Activated CD4-positive, alpha-beta T cell treated with anti-CD3 and anti-CD28 coated beads, Interleukin-2, Interleukin-6, amounts not matched to agents 100 ng/mL and 50 ng/mL, durations not matched to agents 16 hours and 8 hours (primary cell): Measurements from ENCODE around the gene TBC1D2B.
"Not testable (repeated sequence)": the region's sequence is repeated elsewhere in the genome, so short reads cannot be mapped to it uniquely, and the experiment has no call there.

Experiments
- DNase-seq: peaks from one replicate; pipeline ENCODE4 v3.0.0-alpha.2; 2020

TBC1D2B gene

GRCh38 chr15:77971875-77972274, 105.6 kb downstream of the TBC1D2B start:
- not testable (repeated sequence) for DNase-seq

GRCh38 chr15:77970813-77971360, 106.6 kb downstream of the TBC1D2B start:
- DNase-seq, result not testable (repeated sequence)

DNA sequence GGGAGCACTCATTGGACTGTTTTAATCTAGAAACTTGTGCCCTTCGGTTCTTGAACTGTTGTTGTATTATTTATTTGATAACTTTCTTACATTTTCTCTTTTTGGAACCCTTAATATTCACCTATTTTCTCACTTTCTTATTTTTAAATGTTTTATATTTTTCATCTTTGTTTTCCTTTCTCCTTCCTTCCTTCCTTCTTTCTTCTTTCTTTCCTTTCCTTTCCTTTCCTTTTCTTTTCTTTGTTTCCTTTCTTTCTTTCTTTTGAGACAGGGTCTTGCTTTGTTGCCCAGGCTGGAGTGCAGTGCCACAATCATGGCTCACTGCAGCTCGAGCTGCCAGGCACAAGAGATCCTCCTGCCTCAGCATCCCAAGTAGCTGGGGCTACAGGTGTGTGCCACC, 108.5 kb downstream of the TBC1D2B start:
- no peak for DNase-seq

DNA sequence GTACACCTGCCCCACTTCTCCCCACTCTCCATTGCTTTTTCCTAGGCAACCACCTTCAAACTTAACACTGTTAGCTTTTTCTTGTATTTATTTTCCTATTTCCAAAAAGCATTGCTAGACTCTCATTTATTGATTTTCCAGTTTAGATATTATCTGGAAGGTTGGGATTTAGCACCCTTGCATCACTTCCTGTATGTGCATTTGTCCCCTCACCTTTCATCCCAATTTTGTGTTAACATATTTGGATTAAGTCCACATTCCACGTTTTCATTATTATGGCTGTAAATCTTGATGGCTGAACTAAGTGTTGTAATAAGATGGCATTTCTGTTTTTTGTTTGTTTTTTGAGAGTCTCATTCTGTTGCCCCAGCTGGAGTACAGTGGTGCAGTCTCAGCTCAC, 109.7 kb downstream of the TBC1D2B start:
- no peak for DNase-seq

- DNase-seq, result not testable (repeated sequence)
Measured at GRCh38 chr15:77967235-77967615, 110.3 kb downstream of the TBC1D2B start.

DNA sequence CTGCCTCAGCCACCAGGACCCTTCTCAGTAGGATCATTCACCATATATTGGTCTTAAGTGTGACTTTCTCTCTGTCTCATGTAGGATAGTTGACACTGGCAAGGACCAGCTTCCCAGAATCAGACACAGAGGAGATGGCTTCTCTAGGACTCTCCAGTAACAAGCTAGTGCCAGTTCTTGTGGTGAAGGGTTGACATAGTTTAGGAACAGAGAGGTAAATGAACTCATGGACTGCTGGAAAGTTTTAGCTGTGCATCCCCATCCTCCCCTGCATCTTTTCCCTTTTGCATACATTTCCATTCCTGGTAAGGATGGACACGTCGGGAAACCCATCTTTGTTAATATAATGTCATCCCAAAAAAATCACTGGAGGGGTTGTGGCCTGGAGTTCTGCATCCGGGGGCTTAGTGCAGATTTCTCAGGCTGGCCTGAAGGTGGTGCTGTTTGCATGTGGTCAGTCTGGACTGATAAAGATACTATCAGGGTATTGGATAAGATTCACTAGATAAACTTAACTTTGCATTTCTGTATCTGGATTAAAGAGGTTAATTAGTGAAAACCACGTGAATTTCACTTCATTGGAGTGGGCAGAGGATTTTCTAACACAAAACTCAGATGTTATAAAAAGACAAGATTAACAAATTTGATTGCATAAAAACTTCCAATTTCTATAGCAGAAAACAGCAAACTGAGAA, 110.8 kb downstream of the TBC1D2B start:
- DNase-seq, result peak; percentile 65

- no peak for DNase-seq
Measured at GRCh38 chr15:77964193-77964592, 113.3 kb downstream of the TBC1D2B start.

DNA sequence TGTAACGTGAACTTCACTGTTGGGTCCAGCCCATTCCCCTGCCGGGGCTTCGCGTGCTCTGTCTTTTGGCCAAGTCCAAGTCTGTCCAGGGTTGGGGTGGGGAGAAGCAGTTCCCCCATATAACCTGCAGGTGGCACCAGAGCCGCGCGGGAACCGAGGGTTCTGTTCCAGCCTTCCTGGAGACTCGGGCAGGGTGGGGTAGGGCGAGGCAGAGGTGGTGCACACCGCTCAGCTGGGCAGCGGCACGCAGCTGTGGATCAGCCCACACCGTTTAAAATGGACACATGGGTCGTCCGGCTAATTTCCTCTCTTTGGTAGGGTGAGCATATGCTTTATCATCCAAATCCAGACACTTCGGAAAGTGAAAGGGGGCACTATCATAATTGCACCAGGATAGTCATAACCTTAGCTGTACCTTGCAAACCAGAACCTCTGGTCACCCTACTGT, 118.1 kb downstream of the TBC1D2B start:
- DNase-seq, result peak; percentile 85

GRCh38 chr15:77958716-77959431, 118.6 kb downstream of the TBC1D2B start:
- not testable (repeated sequence) for DNase-seq

GRCh38 chr15:77958021-77958420, 119.5 kb downstream of the TBC1D2B start:
- DNase-seq, result not testable (repeated sequence)

DNA sequence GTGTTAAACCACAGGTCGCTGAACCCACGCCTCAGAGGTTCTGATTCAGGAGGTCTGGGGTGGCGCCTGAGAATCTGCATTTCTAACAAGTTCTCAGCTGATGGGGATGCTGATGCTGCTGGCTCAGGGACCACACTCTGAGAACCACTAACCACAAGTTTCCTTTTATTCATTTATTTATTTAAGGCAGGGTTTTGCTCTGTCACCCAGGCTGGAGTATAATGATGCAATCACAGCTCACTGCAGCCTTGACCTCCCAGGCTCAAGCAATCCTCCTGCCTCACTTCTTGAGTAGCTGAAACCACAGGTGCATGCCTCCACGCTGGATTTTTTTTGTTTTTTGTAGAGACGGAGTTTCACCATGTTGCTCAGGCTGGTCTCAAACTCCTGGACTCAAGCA, 123.6 kb downstream of the TBC1D2B start:
- peak; percentile 83 for DNase-seq

DNA sequence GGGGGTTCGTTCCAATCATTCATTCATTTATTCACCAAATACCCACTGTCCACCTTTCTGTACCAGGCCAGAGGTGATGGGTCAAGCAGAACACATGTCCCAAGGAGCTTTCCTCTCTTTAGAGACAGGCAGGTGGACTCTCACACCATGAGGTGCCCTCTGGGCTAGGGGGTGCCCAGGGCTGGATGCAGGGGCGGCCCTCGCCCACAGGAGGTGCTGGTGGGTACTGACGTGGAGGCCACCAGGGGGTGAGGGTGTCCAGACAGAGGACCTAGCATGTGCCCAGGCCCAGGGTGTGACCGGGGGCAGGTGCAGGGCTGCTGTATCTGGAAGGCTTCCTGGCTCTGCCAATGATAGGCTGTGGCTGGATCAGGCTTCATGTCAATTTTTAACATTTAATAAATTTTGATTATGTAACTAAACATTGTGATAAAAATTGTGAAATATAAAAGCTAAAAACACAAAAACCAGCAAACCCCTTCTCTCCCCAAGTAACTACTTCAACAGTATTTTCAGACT, 124.5 kb downstream of the TBC1D2B start:
- peak; percentile 20 for DNase-seq

DNA sequence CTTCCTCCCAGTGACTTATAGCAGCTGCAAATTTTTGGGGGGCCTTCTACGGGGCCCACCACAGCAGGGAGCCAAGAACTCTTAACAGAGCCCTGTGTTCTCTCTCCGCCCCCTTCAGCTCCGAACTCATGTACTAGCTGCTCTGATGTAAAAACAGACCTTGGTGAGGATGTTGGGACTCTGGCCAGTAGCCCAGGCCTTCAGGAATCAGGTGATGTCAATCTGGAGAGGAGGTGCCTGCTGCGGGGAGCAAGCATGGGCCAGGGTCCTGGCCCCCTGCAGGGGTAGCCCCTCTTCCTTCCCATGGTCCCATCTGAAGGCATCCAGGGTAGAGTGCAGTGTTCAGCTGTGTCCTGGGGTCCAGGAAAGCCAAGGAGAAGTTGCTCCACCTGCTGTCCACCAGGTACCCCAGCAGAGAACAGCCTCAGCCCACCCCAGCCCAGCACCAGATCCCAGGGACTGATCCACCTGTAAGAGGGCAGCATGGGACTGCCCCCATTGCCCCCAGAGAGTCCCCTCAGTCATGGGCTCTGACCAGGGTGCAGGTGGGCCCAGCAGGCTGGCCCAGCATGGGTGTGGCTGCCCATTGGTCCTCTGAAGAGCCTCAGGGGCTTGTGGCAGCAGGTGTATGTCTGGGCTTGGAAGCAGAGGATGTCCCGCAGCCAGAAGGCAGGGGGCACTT, 126.3 kb downstream of the TBC1D2B start:
- not testable (repeated sequence) for DNase-seq

DNA sequence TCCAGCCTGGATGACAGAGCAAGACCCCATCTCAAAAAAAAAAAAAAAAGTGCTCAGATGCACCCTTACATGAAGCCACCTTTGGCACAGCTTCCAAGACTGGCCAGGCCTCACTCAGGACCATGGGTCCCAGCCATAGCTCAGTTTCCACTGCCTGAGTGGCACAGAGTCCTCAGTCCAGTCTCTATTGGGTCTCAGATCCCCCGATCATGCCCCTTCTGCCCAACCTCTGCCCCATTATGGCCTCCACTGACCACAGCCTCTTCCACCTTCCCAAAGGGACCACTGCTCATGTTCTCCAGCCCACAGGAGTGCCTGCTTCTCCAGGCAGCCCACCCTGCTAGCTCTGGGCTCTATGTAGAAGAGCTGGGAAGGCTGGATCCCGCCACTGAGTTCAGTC, 127.0 kb downstream of the TBC1D2B start:
- not testable (repeated sequence) for DNase-seq

DNA sequence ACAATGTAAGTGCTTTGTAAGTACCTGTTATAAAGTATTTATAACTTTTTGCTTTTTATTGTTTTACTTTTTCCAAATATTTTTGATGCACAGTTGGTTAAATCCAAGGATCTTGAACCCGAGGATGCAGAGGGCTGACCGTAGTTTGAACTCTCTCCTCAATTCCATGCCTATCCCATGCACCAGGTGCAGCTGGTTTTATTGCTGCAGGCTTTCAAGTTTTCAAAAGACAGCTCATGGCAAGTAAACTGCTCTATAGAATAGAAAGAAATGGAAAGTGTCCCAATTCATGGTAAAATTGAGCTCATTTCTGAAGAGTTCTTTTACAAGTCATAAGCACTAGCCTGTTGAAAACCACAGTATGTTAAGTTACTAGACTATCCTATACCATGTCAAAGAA, 131.9 kb downstream of the TBC1D2B start:
- DNase-seq, result no peak
